ENCODE measurements around the gene FGF18. TPM values are rescaled to one million over a fixed set of nuclear protein-coding genes. Genes with fewer than 3 reads are reported as not detected.

The FGF18 gene
- total RNA-seq, 1 donor from 2014 or later: 6.9 TPM

DNA sequence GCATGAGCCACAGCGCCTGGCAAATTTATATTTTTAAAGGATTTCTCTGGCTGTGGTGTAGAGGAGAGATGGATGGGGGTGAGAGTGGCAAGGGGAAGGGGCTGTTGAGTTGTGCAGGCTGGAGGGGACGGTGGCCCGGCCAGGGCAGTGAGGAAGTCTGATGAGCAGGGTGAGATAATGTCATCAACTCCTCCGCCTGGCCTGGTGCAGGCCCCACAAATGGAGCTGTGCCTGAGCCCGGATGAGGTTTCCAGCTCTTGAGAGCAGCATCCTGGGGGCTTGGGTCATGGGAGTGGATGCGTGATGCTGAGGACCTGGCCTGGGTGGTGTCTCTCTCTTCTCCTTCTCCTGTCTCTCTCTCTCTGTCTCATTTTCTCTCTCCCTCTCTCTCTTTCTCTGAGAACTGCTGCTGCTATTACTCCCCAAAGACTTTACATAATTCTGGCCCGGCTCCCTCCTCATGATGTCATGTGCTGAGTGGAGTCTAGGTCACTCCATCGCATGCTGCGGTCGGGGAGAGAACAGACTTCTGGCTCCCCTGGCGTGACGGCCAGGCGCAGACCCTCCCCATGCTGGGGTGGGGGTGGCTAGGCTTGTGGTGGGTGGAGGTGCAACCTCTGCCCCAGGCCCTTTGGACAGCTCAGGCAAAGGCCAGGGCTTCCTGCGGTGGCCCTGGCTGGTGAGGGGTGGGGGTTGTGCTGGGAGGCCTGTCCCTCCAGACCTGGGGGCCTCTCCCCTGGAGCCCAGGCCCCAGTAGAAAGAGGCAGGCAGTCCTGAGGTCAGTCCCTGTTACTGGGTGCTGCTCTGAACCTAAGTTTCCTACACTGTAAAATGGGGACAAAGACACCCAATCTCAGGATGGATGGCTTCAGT lies 26.4 kb downstream of the FGF18 start:
- no peaks in the 10 kb centered on the region for H3K27me3 ChIP-seq
- TF ChIP-seq, protein P1, sequence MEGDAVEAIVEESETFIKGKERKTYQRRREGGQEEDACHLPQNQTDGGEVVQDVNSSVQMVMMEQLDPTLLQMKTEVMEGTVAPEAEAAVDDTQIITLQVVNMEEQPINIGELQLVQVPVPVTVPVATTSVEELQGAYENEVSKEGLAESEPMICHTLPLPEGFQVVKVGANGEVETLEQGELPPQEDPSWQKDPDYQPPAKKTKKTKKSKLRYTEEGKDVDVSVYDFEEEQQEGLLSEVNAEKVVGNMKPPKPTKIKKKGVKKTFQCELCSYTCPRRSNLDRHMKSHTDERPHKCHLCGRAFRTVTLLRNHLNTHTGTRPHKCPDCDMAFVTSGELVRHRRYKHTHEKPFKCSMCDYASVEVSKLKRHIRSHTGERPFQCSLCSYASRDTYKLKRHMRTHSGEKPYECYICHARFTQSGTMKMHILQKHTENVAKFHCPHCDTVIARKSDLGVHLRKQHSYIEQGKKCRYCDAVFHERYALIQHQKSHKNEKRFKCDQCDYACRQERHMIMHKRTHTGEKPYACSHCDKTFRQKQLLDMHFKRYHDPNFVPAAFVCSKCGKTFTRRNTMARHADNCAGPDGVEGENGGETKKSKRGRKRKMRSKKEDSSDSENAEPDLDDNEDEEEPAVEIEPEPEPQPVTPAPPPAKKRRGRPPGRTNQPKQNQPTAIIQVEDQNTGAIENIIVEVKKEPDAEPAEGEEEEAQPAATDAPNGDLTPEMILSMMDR (IDR thresholded peaks at IDR 0.05): no peak
- no peaks in the 10 kb centered on the region for H3K36me3 ChIP-seq
- intact Hi-C loops (cut with DNase I): no loop called here
- peak in 1 of 2 donors; percentile 81 for DNase-seq (ENCODE audit: low spot score in 2 of 2)
- H3K27ac ChIP-seq: no peak overlapping the region
- no peaks in the 10 kb centered on the region for H3K9me3 ChIP-seq
- peaks cover 0 to 8% of the 10 kb centered on the region in 2 donors for H3K4me1 ChIP-seq
- H3K4me3 ChIP-seq: no peak overlapping the region

DNA sequence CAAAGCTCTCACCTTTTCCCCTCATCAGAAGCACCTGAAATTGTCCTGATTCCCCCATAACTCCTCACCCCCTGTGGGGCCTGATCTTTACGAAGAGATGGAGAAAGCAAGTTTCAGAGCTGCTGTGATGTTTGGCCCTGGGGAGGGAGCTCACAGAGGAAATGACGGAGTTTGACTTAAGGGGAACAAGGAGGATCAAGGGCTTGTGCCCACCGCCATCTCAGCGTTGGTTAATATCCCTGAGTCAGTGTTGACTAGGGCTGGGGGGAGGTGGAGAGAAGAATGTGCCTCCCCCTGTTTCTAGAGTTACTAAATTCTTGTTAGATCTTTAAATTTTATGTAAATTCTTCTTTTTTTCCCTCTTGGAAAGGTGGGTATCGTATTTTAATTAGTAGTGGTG lies 27.8 kb downstream of the FGF18 start:
- intact Hi-C loops (cut with DNase I): no loop called here
- TF ChIP-seq, protein P1 (IDR thresholded peaks at IDR 0.05): no peak

DNA sequence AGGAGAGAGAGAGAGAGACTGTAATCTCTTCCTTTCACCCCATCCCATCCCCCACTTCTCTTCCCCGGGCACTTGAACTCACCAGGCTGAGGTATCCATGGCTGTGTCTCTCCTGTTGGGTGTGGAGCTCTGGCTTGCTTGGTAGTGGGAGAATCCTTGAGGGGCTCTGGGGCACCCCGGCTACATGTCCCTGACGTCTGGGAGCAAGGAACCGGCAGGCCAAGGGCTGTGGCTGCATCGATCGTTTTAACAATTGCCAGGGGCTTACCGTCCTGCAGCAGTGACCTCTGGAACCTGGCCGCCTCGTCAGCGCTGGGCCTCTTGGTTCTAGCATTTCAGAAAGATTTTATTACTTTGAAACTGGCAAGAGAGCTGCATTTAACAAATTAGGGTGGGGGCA lies 30.0 kb downstream of the FGF18 start:
- Histone ChIP-seq H3K27me3 (no peaks in the 10 kb centered on the region), H3K9me3 (no peaks in the 10 kb centered on the region), H3K36me3 (no peaks in the 10 kb centered on the region), H3K4me1 (peaks cover 0 to 12% of the 10 kb centered on the region in 2 donors), H3K27ac (peak overlapping the region in 1 of 2 donors; percentile 88), H3K4me3 (no peak overlapping the region)
- TF ChIP-seq, protein P1 (IDR thresholded peaks at IDR 0.05): no peak
- no peak for DNase-seq (ENCODE audit: low spot score in 2 of 2)
- intact Hi-C loops (cut with DNase I): no loop called here

More for the DNA sequence above, 27.8 kb downstream of the FGF18 start:
- DNase-seq (ENCODE audit: low spot score in 2 of 2): no peak
- no peaks in the 10 kb centered on the region for H3K9me3 ChIP-seq
- H3K4me1 ChIP-seq: peaks cover 0 to 12% of the 10 kb centered on the region in 2 donors
- H3K27ac ChIP-seq: no peak overlapping the region
- H3K27me3 ChIP-seq: no peaks in the 10 kb centered on the region
- no peaks in the 10 kb centered on the region for H3K36me3 ChIP-seq
- H3K4me3 ChIP-seq: no peak overlapping the region

DNA sequence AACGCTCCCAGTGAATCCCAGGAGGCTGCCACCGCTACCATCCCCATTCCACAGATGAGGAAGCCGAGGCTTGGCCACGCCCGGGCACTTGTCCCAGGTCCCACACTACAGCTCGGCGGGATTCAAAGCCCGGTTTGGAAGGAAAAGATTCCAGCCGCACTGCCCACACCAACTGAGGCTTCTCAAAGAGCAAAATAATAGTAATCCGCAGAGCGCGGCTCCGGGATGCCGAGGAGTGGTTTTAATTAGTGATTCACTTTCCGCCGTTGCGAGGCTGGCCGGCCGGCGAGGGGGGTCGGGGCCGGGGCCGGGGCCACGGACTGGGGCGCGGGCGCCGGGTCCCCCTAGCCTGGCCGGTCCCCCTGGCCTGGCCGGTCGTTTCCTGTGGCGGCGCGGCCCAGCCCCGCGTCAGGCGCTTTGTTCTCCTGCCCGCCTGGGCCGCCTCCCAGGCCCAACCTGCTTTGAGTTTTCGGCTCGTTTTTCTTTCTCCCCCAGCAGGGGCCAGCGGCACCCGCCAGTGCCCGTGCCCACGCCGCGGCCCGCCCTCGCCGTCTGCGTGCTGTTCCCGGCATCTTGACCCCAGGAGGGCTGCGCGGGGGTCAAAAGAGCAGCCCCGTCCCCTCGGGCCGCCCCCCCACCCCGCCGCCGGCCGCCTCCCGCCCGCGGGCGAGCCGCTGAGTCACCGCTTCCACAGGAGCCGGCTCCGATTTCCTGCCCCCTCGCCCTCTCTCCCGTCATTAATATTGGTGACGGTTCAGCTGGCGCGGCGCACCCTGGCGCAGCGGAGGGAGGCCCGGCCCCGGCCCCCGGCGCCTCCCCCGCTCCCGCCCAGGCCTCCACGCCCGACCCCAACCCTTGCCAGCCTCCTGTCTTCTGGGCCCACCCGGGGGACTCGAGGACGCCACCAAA lies 31.2 kb downstream of the FGF18 start:
- Histone ChIP-seq H3K9me3 (no peaks in the 10 kb centered on the region), H3K36me3 (no peaks in the 10 kb centered on the region), H3K4me3 (peak overlapping the region; percentile 68 to 70), H3K27me3 (no peaks in the 10 kb centered on the region), H3K27ac (peak overlapping the region; percentile 88 to 93), H3K4me1 (peaks cover 0 to 12% of the 10 kb centered on the region in 2 donors)
- TF ChIP-seq, protein P1 (IDR thresholded peaks at IDR 0.05): no peak
- peak; percentile 20 to 88 for DNase-seq (ENCODE audit: low spot score in 2 of 2)
- intact Hi-C loops (cut with DNase I): loop anchor here (1.0 to 5.0 kb wide), 6 partner anchors 30 to 147 kb away; partner anchors contain the start of gene NPM1

DNA sequence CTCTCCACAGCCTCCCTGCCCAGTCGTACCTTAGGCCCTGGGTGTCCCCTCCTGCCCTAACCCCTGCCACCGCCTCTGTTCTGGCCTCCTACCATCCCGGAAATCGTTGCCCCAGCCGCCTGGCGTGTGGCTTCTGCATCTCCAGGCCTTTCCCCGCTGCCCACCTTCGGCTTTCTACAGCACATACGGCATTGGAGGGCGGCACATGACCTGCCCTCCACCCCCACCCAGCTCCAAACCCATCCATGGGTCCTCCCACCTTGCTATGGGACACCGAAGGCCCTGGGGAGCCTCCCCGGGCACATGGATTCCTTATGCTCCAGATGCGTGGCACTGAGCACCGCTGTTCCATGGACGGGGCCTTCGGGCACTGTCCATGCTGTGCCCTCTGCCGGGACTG lies 32.0 kb downstream of the FGF18 start:
- peak overlapping the region; percentile 68 to 70 for H3K4me3 ChIP-seq
- peak overlapping the region; percentile 88 to 93 for H3K27ac ChIP-seq
- H3K36me3 ChIP-seq: no peaks in the 10 kb centered on the region
- intact Hi-C loops (cut with DNase I): loop anchor here (2.0 to 5.0 kb wide), 5 partner anchors 31 to 146 kb away; no protein-coding TSS in a partner anchor
- H3K27me3 ChIP-seq: no peaks in the 10 kb centered on the region
- H3K9me3 ChIP-seq: no peaks in the 10 kb centered on the region
- TF ChIP-seq, protein P1 (IDR thresholded peaks at IDR 0.05): no peak
- peaks cover 0 to 9% of the 10 kb centered on the region in 2 donors for H3K4me1 ChIP-seq
- DNase-seq (ENCODE audit: low spot score in 2 of 2): no peak
